ENCODE results near the gene GYG2.
"Not testable (repeated sequence)": the region's sequence is repeated elsewhere in the genome, so short reads cannot be mapped to it uniquely, and the experiment has no call there.

DNA sequence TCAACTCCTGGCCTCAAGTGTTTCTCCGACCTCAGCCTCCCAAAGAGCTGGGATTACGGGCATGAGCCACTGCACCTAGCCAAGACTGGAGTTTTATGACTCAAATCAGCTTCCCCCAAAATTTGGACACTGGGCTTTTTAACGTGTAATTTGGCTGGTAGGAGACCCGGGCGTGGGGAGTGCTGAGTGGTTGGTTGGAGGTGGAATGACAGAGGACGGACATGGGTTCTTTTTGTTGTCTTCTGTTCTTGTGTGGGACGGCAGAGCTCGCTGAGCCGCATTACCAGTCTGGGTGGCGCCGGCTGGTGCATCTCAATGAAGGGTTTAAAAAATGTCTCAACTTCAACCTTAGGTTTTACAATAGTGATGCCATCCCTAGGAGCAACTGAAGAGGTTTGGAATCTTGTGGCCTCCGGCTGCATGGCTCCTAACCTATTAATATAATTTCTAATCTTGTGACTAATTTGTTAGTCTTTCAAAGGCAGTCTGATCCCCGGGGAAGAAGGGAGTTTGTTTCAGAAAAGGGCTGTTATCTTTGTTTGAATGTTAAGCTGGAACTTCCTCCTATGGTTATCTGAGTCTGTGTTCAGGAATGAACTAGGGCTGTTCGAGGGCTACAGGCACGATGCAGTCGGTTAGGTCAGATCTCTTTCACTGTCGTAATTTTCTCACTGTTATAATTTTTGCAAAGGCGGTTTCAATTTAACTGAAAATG is 26.2 kb upstream of the GYG2 start:
- TF ChIP-seq, protein P1, sequence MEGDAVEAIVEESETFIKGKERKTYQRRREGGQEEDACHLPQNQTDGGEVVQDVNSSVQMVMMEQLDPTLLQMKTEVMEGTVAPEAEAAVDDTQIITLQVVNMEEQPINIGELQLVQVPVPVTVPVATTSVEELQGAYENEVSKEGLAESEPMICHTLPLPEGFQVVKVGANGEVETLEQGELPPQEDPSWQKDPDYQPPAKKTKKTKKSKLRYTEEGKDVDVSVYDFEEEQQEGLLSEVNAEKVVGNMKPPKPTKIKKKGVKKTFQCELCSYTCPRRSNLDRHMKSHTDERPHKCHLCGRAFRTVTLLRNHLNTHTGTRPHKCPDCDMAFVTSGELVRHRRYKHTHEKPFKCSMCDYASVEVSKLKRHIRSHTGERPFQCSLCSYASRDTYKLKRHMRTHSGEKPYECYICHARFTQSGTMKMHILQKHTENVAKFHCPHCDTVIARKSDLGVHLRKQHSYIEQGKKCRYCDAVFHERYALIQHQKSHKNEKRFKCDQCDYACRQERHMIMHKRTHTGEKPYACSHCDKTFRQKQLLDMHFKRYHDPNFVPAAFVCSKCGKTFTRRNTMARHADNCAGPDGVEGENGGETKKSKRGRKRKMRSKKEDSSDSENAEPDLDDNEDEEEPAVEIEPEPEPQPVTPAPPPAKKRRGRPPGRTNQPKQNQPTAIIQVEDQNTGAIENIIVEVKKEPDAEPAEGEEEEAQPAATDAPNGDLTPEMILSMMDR (IDR thresholded peaks at IDR 0.05; ENCODE audit: low read depth, low read length), result not testable (repeated sequence)
- not testable (repeated sequence) for TF ChIP-seq POLR2A (IDR thresholded peaks at IDR 0.05; ENCODE audit: extremely low read depth, insufficient read length)
